Esophagus mucosa (tissue), 1 donor: Measurements from ENCODE around the gene RAB40B. TPM values are rescaled to one million over a fixed set of nuclear protein-coding genes. Genes with fewer than 3 reads are reported as not detected.

Source experiments
- ATAC-seq: fragments of 200-7000 bp; cut with Tn5 transposase; one replicate; pipeline ENCODE4 v1.9.1; 2020
- total RNA-seq: library from RNA; stranded (reverse); gene quantifications from one replicate; pipeline ENCODE4 v1.2.4, GENCODE V29; 2023
- donor health status: DM: yes; HTN: yes; CAD: no.

The RAB40B gene
- total RNA-seq, 1 donor from 2014 or later, result 6.6 TPM

DNA sequence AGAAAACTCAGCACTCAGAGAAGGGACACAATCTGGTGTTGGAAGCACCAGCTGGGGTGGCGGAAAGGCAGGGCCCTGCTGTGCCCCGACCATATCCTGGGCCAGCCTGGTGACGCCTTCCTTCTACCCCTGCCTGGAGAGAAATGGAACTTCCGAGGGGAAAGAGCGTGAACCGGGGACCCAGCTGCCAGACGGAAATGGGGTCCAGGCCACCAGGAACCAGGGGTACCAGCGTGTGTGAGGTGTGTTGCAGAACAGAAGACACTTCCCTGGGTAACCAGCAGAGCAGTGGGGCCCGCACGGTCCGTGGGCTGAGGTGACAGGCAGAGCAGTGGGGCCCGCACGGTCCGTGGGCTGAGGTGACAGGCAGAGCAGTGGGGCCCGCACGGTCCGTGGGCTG is 6.8 kb downstream of the RAB40B start:
- ATAC-seq, result no peak

DNA sequence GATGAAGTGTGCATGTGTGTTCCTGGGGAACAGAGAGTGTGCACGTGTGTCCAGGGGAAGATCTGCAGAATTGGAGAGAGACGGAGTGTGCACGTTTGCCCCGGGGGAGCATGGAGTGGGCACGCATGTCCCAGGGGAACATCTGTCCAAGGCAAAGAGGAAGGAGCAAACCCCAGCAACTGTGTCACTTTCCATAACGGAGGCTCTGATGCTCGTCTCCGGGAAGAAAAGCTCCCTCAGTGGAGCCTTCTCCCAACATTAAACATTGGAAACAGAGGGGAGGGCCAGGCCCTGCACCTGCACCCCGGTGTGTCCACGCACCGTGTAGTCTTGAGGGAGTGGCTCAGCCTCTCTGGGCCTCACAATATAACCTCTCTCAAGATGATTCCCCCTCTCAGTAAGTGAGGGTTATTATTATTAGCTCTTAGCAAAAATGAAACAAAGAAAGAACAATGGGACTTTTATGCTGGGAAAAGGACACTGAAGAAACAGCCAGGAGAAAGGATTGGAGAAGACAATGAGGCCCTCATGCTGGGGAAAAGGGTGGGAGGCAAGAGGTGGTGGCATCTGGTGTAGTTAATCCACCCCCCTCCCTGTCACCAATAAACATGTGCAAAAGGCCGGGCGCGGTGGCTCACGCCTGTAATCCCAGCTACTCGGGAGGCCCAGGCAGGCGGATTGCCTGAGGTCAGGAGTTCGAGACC is 7.6 kb downstream of the RAB40B start:
- ATAC-seq, result no peak

DNA sequence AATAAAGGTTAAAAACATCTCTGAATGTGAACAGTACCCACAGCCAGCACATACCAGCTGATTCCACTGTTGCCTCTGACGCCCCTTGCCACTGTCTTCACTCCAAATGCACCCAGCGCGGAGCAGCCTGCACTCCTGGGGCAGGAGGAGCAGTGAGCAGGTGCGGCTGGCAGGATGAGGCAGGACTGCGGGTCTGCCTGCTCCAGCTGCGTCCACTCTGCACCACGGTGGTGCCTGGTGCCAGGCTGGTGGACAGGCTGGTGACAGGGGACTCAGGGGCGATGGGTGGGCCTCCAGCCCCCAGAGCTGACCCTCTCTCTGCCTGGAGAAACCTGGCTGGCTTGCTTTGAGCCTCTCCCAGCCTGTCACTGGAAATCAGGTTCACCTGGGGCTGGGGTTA is 9.4 kb downstream of the RAB40B start:
- ATAC-seq, result no peak

DNA sequence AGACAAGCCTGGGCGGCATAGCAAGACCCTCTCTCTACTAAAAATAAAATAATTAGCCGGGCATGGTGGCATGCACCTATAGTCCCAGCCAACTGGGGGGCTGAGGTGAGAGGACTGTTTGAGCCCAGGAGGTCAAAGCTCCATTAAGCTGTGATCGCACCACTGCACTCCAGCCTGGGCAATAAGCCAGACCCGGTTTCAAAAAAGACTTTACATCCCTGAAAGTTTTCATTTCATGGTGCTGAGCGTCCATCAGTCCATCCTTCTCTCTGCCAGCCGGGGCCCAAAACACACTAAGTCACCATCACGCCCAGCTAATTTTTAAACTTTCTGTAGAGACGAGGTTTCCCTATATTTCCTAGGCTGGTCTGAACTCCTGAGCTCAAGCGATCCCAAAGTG is 10.6 kb downstream of the RAB40B start:
- ATAC-seq, result no peak

DNA sequence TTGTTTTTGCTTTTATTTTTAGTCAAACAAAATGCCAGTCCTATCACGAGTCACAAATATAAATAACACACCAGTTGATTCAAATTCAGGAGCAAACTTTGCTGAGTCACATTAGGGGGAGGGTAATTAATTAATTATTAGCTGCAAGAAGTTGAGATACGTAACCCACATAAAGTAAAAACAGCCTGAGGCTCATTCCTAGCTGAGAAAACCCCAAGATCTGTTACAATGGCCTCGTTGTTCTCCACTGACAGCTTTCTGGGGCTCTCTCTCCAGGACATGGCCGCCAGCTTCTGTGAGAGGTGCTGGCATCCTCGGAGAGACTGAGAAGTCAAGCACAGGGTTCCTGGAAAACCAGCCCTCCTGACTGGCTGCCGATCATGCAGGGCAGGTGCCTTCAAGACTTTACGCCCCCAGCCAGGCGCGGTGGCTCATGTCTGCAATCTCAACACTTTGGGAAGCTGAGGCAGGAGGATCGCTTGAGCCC is 11.1 kb downstream of the RAB40B start:
- ATAC-seq, result no peak

DNA sequence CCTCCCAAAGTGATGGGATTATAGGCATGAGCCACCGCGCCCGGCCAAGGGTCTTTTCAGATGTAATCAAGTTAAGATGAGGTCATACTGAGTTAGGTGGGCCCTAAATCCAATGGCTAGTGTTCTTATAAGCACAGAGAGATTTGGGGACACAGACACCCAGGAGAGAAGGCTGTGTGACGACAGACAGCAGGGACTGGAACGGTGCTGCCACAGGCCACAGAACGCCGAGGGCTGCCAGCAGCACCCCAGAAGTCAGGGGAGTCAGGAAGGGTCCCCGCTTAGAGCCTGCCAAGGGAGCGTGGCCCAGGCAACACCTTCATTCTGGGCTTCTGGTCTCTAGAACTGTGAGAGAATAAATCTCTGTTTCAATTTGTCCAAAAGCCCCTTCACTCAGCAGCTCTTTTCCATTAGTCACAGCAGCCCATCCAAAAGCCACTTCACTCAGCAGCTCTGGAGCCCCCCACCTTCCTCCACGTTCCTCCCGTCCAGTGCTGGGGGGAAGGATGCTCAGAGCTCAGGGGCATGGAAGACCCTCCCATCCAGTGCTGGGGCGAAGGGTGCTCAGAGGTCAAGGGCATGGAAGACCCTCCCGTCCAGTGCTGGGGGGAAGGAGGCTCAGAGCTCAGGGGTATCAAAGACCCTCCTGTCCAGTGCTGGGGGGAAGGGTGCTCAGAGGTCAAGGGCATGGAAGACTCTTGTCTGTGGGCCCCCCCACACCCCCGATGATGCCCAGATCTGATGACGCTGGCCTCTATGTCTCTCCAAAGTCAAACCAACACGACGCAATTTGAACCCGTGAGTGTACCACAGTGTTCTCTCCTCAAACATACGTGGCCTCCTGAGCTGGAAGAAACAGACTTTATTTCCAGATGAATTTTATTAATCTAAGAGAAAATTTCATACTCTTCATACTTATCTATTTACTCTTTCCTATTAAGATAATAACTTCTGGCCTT is 11.9 kb downstream of the RAB40B start:
- peak; percentile 35 for ATAC-seq

DNA sequence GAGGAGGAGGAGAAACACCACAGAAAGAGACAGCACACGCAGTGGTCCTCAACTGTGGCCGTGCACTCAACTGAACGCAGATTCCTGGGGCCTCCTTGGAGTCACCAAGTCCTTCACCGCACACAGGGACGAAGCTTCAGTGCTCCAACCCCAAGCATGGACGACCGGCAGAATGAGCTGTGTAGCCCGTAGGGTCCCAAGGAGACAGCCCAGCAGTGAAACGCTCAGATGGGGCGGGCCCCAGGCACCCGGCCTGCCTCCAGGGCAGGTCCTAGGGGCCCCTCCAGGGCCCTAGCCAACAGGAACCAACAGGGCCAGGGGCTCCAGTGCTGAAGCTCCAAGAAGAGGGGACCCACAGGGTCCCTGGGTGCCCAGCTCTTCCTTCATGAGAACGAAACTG is 13.2 kb downstream of the RAB40B start:
- ATAC-seq, result peak; percentile 43

DNA sequence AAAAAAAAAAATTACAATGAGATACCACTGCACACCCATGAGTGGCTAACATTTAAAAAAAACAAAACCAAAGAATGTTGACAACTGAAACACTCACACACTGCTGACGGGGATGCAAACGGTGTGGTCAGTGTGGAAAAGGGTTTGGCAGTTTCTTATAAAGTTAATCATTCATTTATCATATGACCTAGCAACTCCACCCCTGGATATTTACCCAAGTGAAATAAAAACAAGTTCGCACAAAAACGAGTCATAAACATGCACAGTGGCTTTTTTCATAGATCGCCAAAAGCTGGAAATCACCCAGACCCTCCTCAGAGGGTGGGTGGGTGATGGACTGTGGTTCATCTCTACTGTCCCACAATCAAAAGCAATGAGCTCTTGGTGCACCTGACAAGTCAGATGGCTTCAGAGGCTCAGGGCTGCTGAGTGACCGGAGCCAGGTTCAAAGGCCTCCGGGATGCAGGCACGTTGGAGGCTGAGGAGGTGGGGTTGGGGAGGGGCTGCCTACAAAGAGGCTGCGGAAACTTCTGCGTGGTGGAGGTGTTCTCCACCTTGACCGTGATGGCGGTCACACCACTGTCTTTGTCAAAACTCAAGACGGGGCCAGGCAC is 14.2 kb downstream of the RAB40B start:
- ATAC-seq, result no peak

DNA sequence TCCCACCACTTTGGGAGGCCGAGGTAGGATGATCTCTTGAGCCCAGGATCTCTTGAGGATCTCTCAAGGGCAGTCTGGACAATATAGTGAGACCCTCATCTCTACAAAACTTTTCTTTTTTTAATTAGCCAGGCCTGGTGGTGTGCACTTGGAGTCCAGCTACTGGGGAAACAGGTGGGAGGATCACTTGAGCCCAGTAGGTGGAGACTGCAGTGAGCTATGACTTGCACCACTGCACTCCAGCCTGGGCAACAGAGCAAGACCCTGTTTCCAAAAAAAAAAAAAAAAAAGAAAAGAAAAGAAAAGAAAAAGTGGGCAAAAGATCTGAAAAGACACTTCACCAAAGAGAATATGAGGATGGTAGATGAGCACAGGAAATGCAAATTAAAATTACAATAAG is 15.0 kb downstream of the RAB40B start:
- ATAC-seq, result no peak

DNA sequence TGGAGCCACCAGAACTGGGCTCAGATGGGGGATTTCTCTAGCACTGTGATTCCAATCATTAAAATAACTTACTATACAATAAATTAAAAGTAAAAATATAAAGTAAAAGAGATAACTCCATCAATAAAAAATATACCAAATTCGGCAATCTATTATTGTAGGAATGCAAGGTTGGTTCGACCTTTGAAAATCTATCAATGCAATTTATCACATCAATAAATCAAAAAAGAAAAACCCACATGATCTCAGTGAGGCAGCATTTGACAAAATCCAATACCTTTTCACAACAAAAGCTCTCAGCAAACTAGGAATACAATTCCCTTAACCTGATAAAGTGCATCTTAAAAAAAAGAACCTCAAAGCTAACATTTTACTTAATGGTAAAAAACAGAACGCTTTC is 17.0 kb downstream of the RAB40B start:
- no peak for ATAC-seq

DNA sequence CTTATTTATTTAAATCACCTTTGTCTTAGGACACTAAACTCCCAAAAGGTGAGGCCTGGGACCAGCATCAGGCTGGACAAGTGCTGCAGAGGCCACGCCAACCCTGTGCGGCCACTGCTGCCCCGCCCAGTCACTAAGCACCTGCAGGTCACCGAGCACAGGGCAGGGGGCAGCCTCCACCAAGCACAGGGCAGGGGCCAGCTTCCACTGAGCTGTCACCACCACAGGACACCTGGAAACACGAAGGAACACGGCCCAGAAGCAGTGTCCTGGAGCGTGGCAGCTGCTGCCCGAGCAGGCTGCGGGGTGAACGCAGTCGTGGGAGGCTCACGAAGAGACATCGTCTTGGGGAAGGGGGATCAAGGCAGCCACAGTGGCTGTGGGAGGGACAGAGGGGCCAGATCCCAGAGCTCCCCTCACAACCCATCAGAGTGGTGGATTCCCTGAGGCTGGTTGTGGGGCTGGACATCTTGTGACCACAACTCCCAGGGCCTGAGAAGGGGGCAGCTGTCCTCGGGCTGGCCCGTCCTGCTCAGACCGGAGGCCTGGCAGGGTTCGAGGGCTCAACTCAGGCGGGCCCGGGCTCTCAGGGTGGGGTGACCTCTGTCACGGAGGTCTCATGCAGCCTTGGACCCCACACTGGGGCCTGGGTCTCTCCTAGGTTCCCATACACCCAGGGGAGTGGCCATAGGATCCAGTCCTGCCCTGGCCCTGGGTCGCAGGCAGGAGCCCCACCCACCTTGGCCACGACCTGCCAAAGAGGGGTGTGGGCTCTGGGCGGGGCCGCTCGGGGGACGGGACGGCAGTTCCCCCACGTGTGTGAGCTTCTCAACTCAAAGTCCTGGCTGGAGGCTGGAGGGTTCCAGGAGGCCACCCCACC is 18.7 kb downstream of the RAB40B start:
- peak; percentile 30 for ATAC-seq

DNA sequence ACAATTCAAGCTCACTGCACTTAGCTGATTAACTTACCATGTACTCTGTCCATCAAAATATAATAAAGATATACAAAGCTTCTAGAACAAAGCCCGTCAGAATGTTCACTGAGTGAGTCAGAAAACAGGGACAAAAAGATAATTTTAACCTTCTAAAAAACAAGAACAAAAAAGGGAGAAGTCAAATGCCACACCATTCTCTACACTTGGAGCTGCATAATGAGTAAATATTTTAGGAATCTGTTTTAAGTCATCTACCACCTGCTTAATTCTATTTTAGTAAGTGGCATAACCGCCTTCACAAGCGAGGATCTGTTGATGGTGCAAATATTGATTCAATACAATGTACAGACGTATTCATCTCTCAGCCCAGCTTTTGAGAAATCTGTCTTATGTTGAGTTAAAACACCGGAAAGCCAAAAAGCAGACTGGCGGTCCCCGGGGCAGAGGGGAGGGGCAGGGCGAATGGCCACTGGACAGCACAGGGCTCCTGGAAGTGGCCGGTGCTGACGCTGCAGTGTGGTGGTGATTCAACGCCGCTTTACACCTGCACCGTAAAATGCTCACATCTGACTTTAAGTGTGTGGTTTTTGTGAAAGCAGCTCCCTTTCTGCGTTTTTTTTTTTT is 20.1 kb downstream of the RAB40B start:
- ATAC-seq, result no peak

DNA sequence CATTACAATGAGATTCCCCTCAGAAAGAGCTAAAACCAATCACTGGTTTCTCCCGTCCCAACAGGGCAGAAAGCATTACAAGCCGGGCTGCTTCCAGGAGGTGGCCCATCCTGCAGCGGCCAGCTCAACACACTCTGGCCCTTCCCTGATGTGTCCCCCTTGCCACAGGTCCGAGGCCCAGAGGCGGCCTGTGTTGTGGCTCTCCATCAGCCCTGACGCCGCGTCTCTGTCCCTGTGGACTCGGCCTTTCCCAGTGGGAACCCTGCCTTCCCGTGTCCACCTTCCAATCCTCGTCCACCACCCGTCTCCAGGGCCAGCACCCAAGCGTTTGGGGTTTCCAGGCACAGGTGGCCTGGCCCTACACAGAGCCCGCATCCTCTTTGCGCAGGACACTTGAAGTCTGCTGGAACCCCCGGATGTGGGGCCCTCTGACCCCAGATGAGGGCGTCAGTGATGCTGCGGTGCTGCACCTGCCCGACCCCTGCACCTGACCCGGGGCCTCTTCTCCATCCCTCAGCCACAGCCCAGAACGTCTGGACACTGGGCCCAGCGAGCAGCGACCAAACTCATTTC is 21.1 kb downstream of the RAB40B start:
- no peak for ATAC-seq

DNA sequence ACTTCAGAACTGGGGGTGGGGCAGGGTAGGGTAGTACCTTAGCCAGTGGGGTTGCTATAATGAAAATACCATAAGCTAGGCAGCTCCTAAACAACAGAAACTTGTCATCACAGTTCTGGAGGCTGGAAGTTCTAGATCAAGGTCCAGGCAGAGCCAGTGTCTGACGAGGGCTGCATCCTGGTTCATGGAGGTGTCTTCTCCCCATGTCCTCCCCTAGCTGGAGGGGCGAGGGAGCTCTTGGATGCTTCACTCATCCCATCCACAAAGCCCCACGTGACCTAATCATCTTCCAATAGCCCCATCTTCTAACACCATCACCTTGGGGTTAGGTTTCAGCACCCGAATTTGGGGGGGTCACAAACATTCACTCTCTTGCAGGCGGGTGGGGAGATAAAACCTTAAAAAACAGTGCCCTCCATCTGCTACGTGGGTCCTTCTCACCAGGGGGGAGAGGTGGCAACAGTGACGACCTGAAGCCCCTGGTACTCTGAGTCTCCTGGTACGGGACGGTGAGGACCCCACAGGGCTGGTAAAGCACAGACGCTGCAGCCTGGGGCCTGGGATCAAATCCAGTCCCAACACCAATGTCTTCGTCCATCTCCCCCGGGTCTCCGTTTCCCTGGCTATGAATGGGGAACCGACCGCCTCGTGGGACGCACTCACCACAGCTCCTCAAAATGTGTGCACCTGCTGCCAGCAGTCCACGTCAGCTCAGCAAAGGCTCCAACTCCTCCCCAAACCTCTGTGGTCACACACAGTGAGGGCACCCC is 22.8 kb downstream of the RAB40B start:
- no peak for ATAC-seq

DNA sequence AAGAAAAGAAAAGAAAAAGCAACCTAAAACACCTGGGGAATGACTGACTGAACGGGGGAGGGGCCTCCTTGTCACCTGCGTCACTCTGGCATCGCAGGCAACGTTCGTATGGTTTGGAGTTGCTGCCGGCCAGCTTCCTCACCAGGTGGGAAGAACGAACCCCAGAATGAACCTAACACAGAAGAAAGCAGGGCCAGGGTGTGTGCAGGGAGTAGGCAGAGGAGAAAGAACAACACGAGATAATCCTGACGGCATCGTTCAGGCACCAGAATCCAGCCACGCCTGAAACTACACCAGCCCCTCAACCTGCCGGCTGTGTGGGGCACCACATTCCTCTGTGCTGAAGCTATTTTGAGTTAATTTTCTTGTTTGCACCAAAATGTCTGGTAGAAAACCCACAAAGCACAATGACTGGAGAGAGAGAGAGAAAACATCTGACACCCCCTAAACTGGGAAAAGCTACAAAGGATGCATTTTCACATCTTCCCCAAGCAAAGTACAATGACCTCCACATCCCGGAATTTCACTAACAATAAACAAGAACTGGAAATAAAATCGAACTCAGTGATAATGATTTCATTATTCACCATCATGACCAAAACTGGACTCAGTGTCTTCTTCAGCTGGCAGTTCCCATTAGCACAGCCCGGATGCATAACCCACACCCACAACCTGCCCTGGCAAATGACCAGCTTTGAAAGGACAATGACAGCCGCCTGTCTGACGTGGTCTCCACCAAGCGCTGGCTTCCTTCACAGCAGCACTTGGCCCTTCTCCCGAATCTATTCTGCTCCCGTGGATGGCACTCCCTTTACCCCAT is 23.6 kb downstream of the RAB40B start:
- ATAC-seq, result peak; percentile 60

DNA sequence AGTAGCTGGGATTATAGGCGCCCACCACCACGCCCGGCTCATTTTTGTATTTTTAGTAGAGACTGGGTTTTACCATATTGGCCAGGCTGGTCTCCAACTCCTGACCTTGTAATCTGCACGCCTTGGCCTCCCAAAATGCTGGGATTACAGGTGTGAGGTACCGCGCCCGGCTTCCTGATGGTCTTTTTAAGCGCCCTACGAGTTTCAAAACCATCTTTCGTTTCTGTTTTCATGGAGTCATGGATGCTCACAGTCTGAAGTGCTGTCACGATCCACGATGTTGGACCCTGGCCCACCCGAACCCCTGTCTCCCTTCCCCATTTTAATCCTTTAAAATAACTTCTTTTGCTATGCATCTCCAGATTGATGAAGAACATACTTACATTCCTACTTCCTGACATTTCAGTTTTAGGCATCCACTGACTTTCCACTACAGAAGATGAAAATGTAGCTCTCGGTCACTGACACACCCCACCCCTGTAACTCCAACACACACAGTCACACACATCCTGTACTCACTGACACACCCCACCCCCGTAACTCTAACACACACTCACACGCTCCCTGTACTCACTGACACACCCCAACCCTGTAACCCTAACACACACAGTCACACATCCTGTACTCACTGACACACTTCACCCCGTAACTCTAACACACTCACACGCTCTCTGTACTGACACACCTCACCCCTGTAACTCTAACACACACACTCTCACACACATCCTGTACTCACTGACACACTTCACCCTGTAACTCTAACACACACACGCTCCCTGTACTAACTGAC is 27.6 kb downstream of the RAB40B start:
- no peak for ATAC-seq

DNA sequence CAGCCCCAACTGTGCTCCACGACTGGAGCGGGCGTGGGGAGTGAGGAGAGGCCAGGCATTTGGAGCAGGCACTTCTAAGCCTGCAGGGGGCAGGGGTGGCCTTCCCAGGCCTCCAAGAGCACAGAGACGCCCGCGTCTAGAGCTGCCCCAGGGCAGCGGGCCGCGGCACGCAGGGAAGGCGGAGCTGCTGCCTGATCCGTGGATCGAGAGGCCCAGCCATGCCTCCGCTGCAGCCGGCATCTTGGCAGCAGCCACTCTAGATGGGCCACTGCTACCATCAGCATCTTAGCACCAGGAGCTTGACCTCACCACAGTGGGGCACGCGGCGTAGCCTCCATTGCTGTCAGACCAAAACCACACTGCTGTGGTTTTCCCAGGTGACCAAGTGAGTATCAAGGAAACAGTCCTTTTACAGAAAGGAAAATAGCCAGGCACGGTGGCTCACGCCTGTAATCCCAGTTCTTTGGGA is 29.8 kb downstream of the RAB40B start:
- ATAC-seq, result peak; percentile 92

DNA sequence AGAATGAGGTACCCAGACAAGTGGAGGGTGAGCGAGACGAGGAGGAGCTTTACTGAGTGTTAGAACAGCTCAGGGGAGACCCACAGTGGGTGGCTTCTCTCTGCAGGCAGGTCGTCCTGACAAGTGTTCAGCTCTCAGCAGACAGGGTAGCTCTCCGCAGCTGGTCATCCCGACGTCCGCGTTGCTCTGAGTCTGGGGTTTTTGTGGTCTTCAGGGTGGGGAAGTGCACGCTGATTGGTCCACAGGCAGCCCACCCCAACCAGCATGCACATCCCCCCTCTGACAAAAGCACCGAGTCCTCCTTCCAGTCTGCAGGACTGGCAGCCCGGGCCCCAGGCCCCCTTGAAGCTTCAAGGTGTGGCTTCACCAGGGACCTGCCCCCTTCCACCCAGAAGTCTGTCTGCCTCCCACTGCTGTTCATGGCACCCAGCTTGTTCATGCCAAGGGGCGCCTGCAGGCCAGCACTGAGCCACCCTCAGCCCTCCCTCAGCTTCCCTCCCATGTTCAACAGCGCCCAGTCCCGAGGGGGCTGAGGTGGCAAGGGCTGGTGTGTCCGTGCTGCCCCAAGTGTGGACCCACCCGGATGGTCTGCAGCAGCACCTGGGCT is 30.4 kb downstream of the RAB40B start:
- ATAC-seq, result no peak
